ENCODE results near the gene GSN. TPM values are rescaled to one million over a fixed set of nuclear protein-coding genes. Genes with fewer than 3 reads are reported as not detected.

The GSN gene
- total and polyA plus RNA-seq, 10 of the 15 experiments (the other 5 are each of a cell fraction or from before 2014, with no cell fraction given) = 0.66 to 9.2 (median 6.2) TPM

DNA sequence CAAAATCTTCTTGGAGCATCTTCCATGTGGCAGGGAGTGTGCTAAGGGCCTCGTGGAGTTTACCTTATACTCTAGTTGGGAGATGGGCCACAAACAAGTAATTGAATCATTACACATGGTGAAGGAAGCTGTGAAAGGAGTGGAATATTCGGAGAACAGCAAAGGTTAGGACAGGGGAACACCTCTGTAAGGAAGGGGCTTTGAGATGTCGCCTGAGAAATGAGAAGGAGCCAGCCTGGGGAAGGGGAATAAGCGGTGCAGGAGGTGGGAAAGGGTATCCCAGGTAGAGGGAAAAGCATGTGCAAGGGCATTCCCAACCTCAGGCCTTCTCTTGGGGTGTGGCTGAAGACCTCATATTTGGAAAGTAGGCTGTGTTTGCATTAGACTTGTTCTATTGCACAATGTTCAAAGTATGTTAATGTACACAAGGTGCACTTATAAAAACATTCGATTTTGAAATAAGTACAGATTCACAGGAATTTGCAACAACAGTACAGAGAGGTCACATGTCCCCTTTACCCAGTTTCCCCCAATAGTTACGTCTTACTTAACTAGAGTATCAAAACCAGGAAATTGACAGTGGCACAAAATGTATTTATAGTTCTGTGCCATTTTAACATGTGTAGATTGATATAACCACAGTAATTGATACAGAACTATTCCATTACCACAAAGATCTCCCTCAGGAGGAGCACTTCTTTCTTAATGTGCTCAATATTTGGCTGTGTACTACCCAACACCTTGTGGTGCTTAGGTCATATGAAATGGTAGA lies 104.5 kb downstream of the GSN start:
- Histone ChIP-seq H3K4me1 (ENCODE audit: control insufficient read depth, insufficient read depth, low read length) (peaks cover 7% of the 10 kb centered on the region; the same call in 1 of the 2 replicates), H3K4me3 (no peak overlapping the region), H3K9me3 (replicated peaks; ENCODE audit: control insufficient read depth, insufficient read depth, low read length) (no peaks in the 10 kb centered on the region; the same call in 2 of the 3 replicates), H3K27ac (ENCODE audit: control insufficient read depth, insufficient read depth) (no peak overlapping the region), H2AFZ (ENCODE audit: control insufficient read depth, low read depth, low read length) (no peak overlapping the region; the same call in 1 of the 2 replicates), H3K4me2 (ENCODE audit: control insufficient read depth, insufficient read depth) (no peak overlapping the region), H4K20me1 (ENCODE audit: control insufficient read depth, insufficient read depth) (no peaks in the 10 kb centered on the region), H3K9ac (ENCODE audit: control insufficient read depth, insufficient read depth, low read length) (no peak overlapping the region), H3K36me3 (ENCODE audit: control insufficient read depth in 2 of 2, insufficient read depth in 2 of 2, low read length in 1 of 2) (no peaks in the 10 kb centered on the region), H3K79me2 (ENCODE audit: control insufficient read depth, insufficient read depth, low read length) (no peaks in the 10 kb centered on the region; the same call in 1 of the 2 replicates), H3K27me3 (replicated peaks in 1 of 2; ENCODE audit: control insufficient read depth in 2 of 2, insufficient read depth in 2 of 2, low read length in 1 of 2) (no peaks in the 10 kb centered on the region; a peak in 1 of 4 replicates)
- ChIA-PET RAD21 (ENCODE audit: unreplicated experiment) (interaction anchor here (0.7 to 1.9 kb wide), 5 partner anchors 18 to 94 kb away, joined by 3 to 6 read pairs (median 3); no protein-coding TSS in a partner anchor), CTCF (interaction anchor here (0.6 to 4.2 kb wide), 9 partner anchors 9 to 170 kb away, joined by 3 to 37 read pairs (median 3); no protein-coding TSS in a partner anchor), POLR2A (interaction anchor here (0.6 to 0.9 kb wide), 2 partner anchors 8 to 19 kb away, joined by 3 to 6 read pairs; no protein-coding TSS in a partner anchor), SMC1A (ENCODE audit: uncharacterized antibody, unreplicated experiment) (interaction anchor here (1.1 to 2.1 kb wide), 4 partner anchors 29 to 190 kb away, joined by 3 to 8 read pairs (median 5); no protein-coding TSS in a partner anchor)
- ATAC-seq (no peak), FAIRE-seq (no peak), DNase-seq (ENCODE audit: low read depth, low spot score) (no peak)
- intact Hi-C loops (cut with micrococcal nuclease; ENCODE audit: unreplicated experiment) = no loop called here
- in situ Hi-C loops (cut with MboI) = no loop called here
- WGBS (ENCODE audit: insufficient coverage, insufficient replicate concordance, low lambda C conversion rate, missing lambda C conversion rate) = 70% methylated on average over 6 of the region's 6 CpGs
- TF ChIP-seq NFYA (IDR thresholded peaks at IDR 0.05; ENCODE audit: borderline replicate concordance, low read depth, low read length) = no peak
- no peak for TF ChIP-seq RBBP5 (conservative IDR thresholded peaks at IDR 0.05)
- no peak for TF ChIP-seq ASH2L (IDR thresholded peaks at IDR 0.05; ENCODE audit: borderline replicate concordance, low read depth)
- TF ChIP-seq, protein P1, sequence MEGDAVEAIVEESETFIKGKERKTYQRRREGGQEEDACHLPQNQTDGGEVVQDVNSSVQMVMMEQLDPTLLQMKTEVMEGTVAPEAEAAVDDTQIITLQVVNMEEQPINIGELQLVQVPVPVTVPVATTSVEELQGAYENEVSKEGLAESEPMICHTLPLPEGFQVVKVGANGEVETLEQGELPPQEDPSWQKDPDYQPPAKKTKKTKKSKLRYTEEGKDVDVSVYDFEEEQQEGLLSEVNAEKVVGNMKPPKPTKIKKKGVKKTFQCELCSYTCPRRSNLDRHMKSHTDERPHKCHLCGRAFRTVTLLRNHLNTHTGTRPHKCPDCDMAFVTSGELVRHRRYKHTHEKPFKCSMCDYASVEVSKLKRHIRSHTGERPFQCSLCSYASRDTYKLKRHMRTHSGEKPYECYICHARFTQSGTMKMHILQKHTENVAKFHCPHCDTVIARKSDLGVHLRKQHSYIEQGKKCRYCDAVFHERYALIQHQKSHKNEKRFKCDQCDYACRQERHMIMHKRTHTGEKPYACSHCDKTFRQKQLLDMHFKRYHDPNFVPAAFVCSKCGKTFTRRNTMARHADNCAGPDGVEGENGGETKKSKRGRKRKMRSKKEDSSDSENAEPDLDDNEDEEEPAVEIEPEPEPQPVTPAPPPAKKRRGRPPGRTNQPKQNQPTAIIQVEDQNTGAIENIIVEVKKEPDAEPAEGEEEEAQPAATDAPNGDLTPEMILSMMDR (IDR thresholded peaks at IDR 0.05 in 2 of 3, conservative IDR thresholded peaks at IDR 0.05 in 1 of 3; ENCODE audit: control insufficient read depth in 2 of 3, extremely low read depth in 1 of 3, insufficient read depth in 1 of 3, low read depth in 3 of 3, low read length in 3 of 3) = no peak
- TF ChIP-seq, protein P2, sequence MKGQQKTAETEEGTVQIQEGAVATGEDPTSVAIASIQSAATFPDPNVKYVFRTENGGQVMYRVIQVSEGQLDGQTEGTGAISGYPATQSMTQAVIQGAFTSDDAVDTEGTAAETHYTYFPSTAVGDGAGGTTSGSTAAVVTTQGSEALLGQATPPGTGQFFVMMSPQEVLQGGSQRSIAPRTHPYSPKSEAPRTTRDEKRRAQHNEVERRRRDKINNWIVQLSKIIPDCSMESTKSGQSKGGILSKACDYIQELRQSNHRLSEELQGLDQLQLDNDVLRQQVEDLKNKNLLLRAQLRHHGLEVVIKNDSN (IDR thresholded peaks at IDR 0.05; ENCODE audit: borderline replicate concordance, extremely low read length, insufficient read depth, low read depth, low read length) = no peak
- BruUV-seq (replicated peaks) = no TSS peak
